K562 (cell line): ENCODE results near the gene DTL. TPM values are rescaled to one million over a fixed set of nuclear protein-coding genes. Genes with fewer than 3 reads are reported as not detected.
A peak's percentile ranks its signal among the peaks of the same experiment; 100 is the strongest.

Experiments
- ETV1 ChIP-seq: fragments of 450-650 bp; conservative IDR thresholded peaks from 2 replicates; pipeline ENCODE4 v1.6.1; 2016; ENCODE audit warnings: missing genetic modification characterization, control low read depth, low read depth, missing compliant biosample characterization
- ILF3 ChIP-seq: fragments of 450-650 bp; IDR thresholded peaks from 2 replicates; pipeline ENCODE4 v1.6.1; 2018; ENCODE audit warnings: antibody characterized with exemption, mild to moderate bottlenecking, moderate library complexity, borderline replicate concordance
- NR1H2 ChIP-seq: sonication (generic); formaldehyde crosslinking; IDR thresholded peaks from 2 replicates; pipeline ENCODE4 v1.4.0; 2020; ENCODE audit warnings: mild to moderate bottlenecking, missing genetic modification reagents
- RBBP5 ChIP-seq: fragments of 200-600 bp; sonication (generic); IDR thresholded peaks from 2 replicates; pipeline ENCODE4 v1.6.1; 2012; ENCODE audit warnings: borderline replicate concordance, mild to moderate bottlenecking, low read length, control low read depth, inconsistent platforms; ENCODE audit not compliant: insufficient read depth, poor library complexity, severe bottlenecking
- RBM22 ChIP-seq: fragments of 200-400 bp; formaldehyde crosslinking; IDR thresholded peaks from 2 replicates; pipeline ENCODE4 v1.6.1; 2018; ENCODE audit warnings: low read length, low read depth; ENCODE audit not compliant: poor library complexity, severe bottlenecking
- ZFX ChIP-seq: sonication (generic); formaldehyde crosslinking; IDR thresholded peaks from 2 replicates; pipeline ENCODE4 v1.8.0; 2022; ENCODE audit warnings: mild to moderate bottlenecking, missing genetic modification reagents, moderate library complexity
- polyA plus RNA-seq, 8 experiments: library from polyadenylated mRNA; depleted of rRNA in 4 of 8; stranded (reverse) in 5 of 8; unstranded in 3 of 8; fragments of >200 nt; fragmentation: Nextera tagmentation in 2 of 8; fragmentation: Illumina TruSeq in 1 of 8; extraction: Ambion mirVana in 2 of 8; extraction: Trizol in 1 of 8; gene quantifications; 2 replicates each; pipeline versions ENCODE4 v1.2.1 to v1.2.3, GENCODE V29; 2011 to 2014; ENCODE audit warnings: inconsistent platforms in 1 of 8, missing spikeins in 1 of 8
- total RNA-seq, 7 experiments: library from RNA; depleted of rRNA in 6 of 7; stranded (reverse); fragments of >200 nt in 6 of 7; fragmentation: Illumina TruSeq in 2 of 7; extraction: Trizol in 2 of 7; gene quantifications; 2 replicates each; pipeline versions ENCODE4 v1.2.1 to v1.2.3, GENCODE V29; 2011 to 2021; ENCODE audit warnings: low replicate concordance in 1 of 7
- TF ChIP-seq, protein P1 (sequence below): sonication (generic); formaldehyde crosslinking; IDR thresholded peaks from 2 replicates; pipeline ENCODE4 v1.8.1; 2023; ENCODE audit warnings: mild to moderate bottlenecking, missing genetic modification reagents
- TF ChIP-seq, protein P2 (sequence below), 2 experiments: fragments of 450-650 bp; formaldehyde crosslinking in 1 of 2; IDR thresholded peaks; 2 replicates each; pipeline versions ENCODE4 v1.4.0 to v1.6.1; 2014 to 2020; ENCODE audit warnings: mild to moderate bottlenecking in 2 of 2, borderline replicate concordance in 1 of 2, low read depth in 1 of 2
- TF ChIP-seq, protein P3 (sequence below): sonication (generic); formaldehyde crosslinking; IDR thresholded peaks from 2 replicates; pipeline ENCODE4 v1.4.0; 2020; ENCODE audit warnings: mild to moderate bottlenecking, missing genetic modification reagents
- TF ChIP-seq, protein P4 (sequence below): fragments of 450-650 bp; IDR thresholded peaks from 2 replicates; pipeline ENCODE4 v1.6.1; 2014; ENCODE audit warnings: low read depth, mild to moderate bottlenecking, moderate library complexity, borderline replicate concordance

The DTL gene
- total and polyA plus RNA-seq, 9 of the 15 experiments (the other 6 are each of a cell fraction or from before 2014, with no cell fraction given) = 38.3 to 81.0 (median 63.2) TPM

DNA sequence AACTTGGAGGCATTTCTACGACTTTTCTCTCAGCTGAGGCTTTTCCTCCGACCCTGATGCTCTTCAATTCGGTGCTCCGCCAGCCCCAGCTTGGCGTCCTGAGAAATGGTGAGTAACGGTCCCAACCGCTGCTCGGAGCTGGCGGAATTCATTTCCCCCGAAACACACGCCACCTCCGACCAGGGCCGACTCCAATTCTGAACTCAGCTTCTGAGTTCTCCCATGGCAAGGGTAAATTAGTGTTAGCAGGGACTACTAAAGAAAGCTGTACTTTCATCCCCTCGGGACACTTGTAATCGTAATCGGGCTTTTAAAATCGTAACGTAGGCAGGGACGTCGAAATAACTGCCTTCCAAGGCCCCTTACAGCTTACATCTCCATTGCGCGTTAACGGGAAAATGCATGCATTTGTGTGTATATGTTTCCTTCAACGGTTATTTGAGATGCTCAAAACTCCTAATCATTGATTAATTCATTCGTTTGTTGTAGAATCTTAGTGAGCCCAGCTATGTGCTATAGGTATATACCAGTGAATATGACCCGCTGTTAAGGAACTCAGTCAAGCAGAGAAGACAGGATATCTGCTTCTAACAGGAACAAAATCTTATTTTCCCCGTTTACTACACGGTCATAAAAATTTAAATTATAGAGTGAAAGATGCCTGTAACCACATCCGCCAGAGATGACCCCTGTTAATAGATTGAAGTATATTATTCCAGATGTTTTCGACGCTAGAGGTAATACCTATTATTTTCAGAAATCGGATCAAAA, 472 bp downstream of the DTL start (continued):
- TF ChIP-seq, protein P1, sequence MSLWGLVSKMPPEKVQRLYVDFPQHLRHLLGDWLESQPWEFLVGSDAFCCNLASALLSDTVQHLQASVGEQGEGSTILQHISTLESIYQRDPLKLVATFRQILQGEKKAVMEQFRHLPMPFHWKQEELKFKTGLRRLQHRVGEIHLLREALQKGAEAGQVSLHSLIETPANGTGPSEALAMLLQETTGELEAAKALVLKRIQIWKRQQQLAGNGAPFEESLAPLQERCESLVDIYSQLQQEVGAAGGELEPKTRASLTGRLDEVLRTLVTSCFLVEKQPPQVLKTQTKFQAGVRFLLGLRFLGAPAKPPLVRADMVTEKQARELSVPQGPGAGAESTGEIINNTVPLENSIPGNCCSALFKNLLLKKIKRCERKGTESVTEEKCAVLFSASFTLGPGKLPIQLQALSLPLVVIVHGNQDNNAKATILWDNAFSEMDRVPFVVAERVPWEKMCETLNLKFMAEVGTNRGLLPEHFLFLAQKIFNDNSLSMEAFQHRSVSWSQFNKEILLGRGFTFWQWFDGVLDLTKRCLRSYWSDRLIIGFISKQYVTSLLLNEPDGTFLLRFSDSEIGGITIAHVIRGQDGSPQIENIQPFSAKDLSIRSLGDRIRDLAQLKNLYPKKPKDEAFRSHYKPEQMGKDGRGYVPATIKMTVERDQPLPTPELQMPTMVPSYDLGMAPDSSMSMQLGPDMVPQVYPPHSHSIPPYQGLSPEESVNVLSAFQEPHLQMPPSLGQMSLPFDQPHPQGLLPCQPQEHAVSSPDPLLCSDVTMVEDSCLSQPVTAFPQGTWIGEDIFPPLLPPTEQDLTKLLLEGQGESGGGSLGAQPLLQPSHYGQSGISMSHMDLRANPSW (CRISPR knock-in tag) = 0 out of 2 replicates have a peak, but pooled peaks have one; percentile 12
- TF ChIP-seq ETV1 (tag) (0 out of 2 replicates have a peak, but pooled peaks have one; percentile 5), RBM22 (no peak), NR1H2 (CRISPR knock-in tag) (0 out of 2 replicates have a peak, but pooled peaks have one; percentile 85), ILF3 (no peak), RBBP5 (peak; percentile 92), ZFX (CRISPR knock-in tag) (peak; percentile 43; the same call in 1 of the 2 replicates)
- TF ChIP-seq, protein P2, sequence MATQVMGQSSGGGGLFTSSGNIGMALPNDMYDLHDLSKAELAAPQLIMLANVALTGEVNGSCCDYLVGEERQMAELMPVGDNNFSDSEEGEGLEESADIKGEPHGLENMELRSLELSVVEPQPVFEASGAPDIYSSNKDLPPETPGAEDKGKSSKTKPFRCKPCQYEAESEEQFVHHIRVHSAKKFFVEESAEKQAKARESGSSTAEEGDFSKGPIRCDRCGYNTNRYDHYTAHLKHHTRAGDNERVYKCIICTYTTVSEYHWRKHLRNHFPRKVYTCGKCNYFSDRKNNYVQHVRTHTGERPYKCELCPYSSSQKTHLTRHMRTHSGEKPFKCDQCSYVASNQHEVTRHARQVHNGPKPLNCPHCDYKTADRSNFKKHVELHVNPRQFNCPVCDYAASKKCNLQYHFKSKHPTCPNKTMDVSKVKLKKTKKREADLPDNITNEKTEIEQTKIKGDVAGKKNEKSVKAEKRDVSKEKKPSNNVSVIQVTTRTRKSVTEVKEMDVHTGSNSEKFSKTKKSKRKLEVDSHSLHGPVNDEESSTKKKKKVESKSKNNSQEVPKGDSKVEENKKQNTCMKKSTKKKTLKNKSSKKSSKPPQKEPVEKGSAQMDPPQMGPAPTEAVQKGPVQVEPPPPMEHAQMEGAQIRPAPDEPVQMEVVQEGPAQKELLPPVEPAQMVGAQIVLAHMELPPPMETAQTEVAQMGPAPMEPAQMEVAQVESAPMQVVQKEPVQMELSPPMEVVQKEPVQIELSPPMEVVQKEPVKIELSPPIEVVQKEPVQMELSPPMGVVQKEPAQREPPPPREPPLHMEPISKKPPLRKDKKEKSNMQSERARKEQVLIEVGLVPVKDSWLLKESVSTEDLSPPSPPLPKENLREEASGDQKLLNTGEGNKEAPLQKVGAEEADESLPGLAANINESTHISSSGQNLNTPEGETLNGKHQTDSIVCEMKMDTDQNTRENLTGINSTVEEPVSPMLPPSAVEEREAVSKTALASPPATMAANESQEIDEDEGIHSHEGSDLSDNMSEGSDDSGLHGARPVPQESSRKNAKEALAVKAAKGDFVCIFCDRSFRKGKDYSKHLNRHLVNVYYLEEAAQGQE (IDR thresholded peaks at IDR 0.05; ENCODE audit: borderline replicate concordance) = no peak
- TF ChIP-seq, protein P2 (CRISPR knock-in tag; IDR thresholded peaks at IDR 0.05; ENCODE audit: low read depth) = peak; percentile 6; the same call in 1 of the 2 replicates
- TF ChIP-seq, protein P3, sequence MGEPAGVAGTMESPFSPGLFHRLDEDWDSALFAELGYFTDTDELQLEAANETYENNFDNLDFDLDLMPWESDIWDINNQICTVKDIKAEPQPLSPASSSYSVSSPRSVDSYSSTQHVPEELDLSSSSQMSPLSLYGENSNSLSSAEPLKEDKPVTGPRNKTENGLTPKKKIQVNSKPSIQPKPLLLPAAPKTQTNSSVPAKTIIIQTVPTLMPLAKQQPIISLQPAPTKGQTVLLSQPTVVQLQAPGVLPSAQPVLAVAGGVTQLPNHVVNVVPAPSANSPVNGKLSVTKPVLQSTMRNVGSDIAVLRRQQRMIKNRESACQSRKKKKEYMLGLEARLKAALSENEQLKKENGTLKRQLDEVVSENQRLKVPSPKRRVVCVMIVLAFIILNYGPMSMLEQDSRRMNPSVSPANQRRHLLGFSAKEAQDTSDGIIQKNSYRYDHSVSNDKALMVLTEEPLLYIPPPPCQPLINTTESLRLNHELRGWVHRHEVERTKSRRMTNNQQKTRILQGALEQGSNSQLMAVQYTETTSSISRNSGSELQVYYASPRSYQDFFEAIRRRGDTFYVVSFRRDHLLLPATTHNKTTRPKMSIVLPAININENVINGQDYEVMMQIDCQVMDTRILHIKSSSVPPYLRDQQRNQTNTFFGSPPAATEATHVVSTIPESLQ (CRISPR knock-in tag) = peak; percentile 82; the same call in 1 of the 2 replicates
- TF ChIP-seq, protein P4, sequence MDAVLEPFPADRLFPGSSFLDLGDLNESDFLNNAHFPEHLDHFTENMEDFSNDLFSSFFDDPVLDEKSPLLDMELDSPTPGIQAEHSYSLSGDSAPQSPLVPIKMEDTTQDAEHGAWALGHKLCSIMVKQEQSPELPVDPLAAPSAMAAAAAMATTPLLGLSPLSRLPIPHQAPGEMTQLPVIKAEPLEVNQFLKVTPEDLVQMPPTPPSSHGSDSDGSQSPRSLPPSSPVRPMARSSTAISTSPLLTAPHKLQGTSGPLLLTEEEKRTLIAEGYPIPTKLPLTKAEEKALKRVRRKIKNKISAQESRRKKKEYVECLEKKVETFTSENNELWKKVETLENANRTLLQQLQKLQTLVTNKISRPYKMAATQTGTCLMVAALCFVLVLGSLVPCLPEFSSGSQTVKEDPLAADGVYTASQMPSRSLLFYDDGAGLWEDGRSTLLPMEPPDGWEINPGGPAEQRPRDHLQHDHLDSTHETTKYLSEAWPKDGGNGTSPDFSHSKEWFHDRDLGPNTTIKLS = 0 out of 2 replicates have a peak, but pooled peaks have one; percentile 1
